ENCODE data around the gene E2F2.

Gene E2F2

DNA sequence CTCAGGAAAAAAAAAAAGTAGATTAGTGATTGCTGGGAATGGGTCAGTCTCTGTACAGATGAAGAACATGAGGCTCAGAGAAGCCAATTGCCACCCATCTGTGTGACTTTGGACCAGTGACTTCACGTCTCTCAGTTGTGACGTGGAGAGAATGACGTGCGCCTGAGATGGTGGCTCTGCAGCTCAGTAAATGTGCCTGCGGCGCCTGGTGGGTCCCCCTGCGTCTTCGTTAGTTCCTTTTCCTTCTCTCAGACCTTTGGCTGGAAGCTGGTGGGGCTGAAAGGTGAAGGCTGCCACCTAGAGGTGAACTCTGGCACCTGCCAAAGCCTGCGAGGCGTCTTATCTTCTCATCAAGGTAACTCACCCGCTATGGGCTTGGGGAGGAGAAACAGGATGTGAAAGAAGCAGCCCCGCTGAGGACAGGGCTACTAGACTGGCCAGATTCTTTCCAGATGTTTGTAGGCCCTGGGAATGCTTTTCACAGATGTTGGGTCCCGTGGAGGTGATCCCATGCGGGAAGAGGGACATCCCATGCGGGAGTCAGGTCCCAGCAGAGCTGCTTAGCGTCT, 8.7 kb upstream of the E2F2 start:
- FAIRE-seq, result peak; percentile 91
- DNase-seq (ENCODE audit: insufficient read length), result peak; percentile 93
- TF ChIP-seq TAF1 (IDR thresholded peaks at IDR 0.05; ENCODE audit: borderline replicate concordance, low read depth, low read length) (no peak), POLR2AphosphoS5 (IDR thresholded peaks at IDR 0.05; ENCODE audit: low read depth, low read length) (no peak), POLR2A (IDR thresholded peaks at IDR 0.05; ENCODE audit: low read depth, low read length) (no peak)

DNA sequence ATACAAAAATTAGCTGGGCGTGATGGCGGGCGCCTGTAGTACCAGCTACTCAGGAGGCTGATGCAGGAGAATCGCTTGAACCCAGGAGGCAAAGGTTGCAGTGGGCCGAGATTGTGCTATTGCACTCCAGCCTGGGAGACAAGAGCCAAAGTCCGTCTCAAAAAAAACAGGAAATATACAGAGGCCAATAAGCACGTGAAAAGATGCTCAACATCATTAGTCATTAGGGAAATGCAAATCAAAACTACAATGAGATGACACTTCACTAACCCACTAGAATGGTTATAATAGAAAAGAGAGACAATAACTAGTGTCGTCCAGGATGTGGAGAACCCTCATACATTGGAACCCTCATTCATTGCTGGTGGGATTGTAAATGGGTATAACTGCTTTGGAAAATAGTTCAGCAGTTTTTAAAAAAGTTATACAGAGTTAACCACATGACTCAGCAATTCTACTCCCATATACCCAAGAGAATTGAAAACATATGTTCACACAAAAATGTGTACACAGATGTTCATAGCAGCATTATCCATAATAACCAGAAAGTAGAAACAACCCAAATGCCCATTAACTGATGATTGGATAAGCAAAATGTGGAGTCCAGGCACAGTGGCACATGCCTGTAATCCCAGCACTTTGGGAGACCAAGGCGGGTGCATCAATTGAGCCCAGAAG, 6.4 kb upstream of the E2F2 start:
- no peak for DNase-seq (ENCODE audit: insufficient read length)
- TF ChIP-seq POLR2AphosphoS5 (IDR thresholded peaks at IDR 0.05; ENCODE audit: low read depth, low read length) (no peak), POLR2A (IDR thresholded peaks at IDR 0.05; ENCODE audit: low read depth, low read length) (no peak), TAF1 (IDR thresholded peaks at IDR 0.05; ENCODE audit: borderline replicate concordance, low read depth, low read length) (no peak)
- no peak for FAIRE-seq

DNA sequence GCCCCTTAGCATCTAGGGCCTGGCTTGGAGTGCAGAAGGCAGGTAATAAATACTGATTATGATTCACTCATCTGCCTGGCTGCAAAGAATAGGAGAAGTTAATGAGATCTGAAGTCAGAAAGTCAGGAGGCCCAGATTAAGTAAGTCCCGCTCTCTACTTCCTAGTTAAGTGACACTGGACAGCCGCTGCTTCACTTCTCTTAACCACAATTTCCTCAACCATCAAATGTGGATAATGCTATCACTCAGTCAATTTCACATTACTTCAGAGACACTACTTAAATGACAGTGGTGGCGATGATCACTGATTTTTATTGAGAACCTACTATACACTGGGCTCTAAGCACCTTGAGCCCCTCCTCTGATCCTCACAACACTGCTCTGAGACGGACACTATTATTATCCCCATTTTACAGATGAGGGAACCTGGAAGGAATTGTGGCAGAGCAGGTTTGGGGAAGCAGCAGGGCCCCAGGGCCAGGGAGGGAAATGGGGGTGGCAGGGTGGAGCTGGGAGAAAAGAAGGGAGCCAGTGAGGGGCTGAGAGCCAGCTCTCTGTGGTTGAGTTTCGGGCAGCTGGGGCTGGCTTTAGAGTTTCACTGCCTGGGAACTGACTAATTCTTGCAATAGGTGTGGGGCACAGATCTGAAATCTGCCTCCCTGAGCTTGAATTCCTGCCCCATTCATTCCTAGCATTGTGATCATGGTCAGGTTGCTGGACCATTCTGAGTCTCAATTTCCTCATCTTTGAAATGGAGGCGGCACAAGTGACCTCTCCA, 2.4 kb upstream of the E2F2 start:
- FAIRE-seq, result no peak
- TF ChIP-seq TAF1 (IDR thresholded peaks at IDR 0.05; ENCODE audit: borderline replicate concordance, low read depth, low read length) (no peak), POLR2A (IDR thresholded peaks at IDR 0.05; ENCODE audit: low read depth, low read length) (no peak), POLR2AphosphoS5 (IDR thresholded peaks at IDR 0.05; ENCODE audit: low read depth, low read length) (no peak)
- DNase-seq (ENCODE audit: insufficient read length), result no peak

DNA sequence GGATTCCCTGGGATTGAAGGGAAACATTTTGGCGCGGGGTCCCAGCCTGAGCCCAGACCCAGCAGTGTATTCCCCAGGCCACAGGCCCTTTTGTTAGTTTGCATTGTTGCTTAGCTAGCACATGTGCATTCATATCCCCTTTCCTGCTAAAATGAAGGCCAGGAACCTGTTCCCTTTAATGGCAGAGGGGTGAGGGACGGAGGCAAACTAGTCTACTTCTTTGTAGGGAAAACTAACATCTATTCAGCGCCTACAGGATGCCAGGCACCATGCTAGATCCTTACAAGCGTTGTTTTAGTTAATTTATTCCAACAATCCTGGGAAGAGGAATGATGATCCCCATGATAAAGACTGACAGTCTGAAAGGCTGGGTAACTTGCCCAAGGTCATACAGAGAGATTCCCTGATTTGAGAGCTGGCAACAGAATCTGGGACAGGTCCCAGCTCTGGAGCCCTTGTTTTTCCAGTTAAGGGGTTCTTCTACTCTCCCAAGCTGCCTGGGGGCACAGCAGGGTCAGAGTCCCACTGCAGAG, 595 bp upstream of the E2F2 start:
- DNase-seq (ENCODE audit: insufficient read length) (no peak), FAIRE-seq (no peak)
- TF ChIP-seq TAF1 (IDR thresholded peaks at IDR 0.05; ENCODE audit: borderline replicate concordance, low read depth, low read length), result no peak
- TF ChIP-seq POLR2A (IDR thresholded peaks at IDR 0.05; ENCODE audit: low read depth, low read length), result no peak
- TF ChIP-seq POLR2AphosphoS5 (IDR thresholded peaks at IDR 0.05; ENCODE audit: low read depth, low read length), result no peak

DNA sequence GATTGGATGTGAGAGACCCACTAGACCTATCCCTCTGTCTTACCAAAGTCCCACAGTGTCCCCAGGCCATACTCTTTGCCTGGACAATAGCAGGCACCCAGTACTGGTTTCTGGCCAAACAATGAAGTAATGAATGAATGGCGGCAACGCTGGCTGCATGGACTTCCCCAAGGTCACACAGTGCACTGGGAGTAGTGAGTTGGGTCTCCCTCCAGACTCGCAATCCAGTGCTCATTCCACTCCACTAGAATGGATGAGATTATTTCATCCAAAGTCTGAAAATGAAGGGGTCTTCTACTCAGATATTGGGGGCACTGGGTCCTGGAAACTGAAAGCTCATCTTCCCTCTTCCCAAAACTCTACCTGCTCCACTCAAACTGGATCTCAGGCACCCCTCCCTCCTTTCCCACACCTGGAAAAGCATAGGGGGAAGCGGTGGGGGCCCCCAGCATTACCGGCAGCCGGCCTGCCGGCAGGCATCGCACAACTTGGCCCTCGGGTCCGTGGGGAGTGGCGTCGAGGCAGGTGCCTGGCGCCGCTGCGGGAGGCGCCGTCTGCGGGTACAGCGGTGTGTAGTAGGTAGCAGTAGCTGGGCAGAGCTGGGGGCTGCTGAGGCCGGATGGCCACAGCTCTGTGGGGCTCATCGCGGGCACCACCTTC, 816 bp downstream of the E2F2 start:
- DNase-seq (ENCODE audit: insufficient read length) (no peak), FAIRE-seq (peak; percentile 30)
- no peak; the same call in 1 of the 2 replicates for TF ChIP-seq POLR2A (IDR thresholded peaks at IDR 0.05; ENCODE audit: low read depth, low read length)

DNA sequence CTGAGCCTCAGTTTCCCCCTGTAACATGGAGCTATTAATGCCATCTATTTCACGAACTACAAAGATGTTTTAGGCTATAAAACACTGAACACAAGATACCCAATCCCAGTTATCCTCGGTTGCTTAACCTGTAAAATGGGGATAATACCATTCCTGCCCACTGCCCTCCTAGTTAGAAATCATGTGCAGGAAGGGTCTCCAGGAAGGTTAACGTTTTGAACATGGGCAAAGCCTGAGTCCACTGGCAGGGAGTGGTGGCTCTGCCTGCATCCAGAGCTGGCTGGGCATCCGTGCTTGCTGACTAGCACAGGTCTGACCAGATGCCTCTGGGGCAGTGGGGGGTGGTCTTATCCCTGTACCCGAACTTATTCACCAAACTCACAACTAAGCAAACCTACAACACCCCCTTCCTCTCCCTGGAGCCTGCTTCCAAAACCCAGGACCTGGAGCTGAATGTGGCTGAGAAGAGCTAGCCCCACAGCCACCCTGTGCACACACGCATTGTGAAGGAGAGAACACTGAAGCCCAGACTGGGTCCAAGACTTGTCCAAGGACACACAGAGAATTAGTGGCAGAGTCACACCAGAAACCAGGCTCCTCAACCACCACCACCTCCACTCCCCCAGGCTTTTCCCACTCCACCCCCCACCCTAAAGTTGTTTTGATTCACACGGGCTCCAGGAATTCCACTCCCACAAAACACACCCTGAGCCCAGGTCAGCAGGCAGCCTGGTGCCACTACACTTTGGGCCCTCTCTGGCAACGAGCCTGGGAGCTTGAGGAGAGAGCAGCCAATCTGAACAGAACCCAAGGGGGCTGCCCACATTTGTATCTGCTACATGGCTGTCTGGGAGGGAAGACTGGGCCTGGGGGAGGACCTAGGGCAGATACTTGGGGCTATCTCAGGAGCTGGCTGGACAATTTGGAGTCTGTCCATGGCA, 1.6 kb downstream of the E2F2 start:
- no peak for DNase-seq (ENCODE audit: insufficient read length)
- TF ChIP-seq POLR2AphosphoS5 (IDR thresholded peaks at IDR 0.05; ENCODE audit: low read depth, low read length) (no peak), TAF1 (IDR thresholded peaks at IDR 0.05; ENCODE audit: borderline replicate concordance, low read depth, low read length) (no peak), POLR2A (IDR thresholded peaks at IDR 0.05; ENCODE audit: low read depth, low read length) (no peak)
- no peak for FAIRE-seq

DNA sequence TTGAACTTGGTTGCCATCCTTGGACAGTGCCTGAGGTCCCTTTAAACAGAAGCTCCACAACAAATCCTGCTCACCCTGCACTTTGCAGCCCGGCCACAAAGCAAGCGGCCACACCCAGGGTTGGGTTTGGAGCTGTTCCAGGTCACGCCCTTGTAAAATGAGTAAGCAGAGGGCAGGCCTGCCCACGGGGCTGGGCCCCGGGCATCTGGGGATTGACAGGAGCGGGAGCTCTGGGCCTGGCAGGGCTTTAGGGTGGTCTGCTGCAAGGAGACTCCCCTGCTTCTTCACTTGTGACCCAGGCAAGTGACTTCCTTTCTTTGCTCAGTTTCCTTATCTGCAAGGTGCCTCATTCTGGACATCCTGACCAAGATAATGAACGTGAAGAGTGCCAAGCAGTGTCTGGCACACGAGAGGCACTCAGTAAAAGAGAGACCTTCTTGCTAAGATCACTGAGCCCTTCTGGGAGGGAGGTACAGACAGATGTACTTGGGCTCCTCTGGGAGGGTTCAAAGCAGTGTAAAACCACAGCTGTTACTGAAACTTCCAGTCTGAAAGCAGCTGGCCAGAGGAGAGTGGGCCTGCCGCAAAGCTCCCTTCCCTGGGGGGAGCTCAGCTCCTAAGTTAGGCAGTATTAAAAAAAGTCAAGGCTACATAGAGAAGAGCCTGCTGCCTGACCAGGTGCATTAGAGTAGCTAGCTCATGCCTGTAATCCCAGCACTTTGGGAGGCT, 2.6 kb downstream of the E2F2 start:
- FAIRE-seq (peak; percentile 78), DNase-seq (ENCODE audit: insufficient read length) (peak; percentile 63)
- TF ChIP-seq POLR2A (IDR thresholded peaks at IDR 0.05; ENCODE audit: low read depth, low read length), result no peak
- TF ChIP-seq TAF1 (IDR thresholded peaks at IDR 0.05; ENCODE audit: borderline replicate concordance, low read depth, low read length), result no peak
- TF ChIP-seq POLR2AphosphoS5 (IDR thresholded peaks at IDR 0.05; ENCODE audit: low read depth, low read length), result no peak

DNA sequence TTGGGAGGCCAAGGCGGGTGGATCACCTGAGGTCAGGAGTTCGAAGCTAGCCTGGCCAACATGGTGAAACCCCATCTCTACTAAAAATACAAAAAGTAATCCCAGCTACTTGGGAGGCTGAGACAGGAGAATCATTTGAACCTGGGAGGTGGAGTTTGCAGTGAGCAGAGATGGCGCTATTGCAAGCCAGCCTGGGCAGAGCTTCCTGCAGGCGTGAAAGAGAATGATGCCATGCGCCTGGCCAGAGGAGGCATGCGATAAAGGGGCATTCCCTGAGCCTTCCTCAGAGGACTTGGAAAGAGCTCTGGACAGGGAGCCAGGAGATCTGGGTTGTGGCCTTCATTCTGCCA, 3.2 kb downstream of the E2F2 start:
- FAIRE-seq, result no peak
- no peak for DNase-seq (ENCODE audit: insufficient read length)
- no peak for TF ChIP-seq POLR2AphosphoS5 (IDR thresholded peaks at IDR 0.05; ENCODE audit: low read depth, low read length)
- no peak for TF ChIP-seq POLR2A (IDR thresholded peaks at IDR 0.05; ENCODE audit: low read depth, low read length)
- no peak for TF ChIP-seq TAF1 (IDR thresholded peaks at IDR 0.05; ENCODE audit: borderline replicate concordance, low read depth, low read length)

DNA sequence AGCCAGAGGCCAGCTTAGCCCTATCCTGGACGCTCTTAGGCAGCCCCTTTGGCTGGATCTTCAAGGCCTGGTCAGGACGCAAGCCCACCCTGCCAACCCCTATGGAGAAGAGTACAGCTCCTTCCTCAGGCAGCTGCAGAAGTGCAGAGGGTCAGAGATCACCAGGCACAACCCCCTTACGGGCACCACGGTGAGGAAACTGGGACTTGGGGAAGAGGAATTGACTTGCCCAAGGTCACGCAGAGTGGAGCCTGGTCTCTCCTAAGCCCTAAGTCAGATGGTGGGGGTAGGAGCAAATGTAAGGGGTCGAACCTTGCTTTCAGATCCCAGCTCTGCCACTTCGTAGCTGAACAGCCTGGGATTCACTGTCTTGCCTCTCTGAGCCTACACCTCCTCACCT, 3.7 kb downstream of the E2F2 start:
- TF ChIP-seq POLR2AphosphoS5 (IDR thresholded peaks at IDR 0.05; ENCODE audit: low read depth, low read length), result no peak
- TF ChIP-seq TAF1 (IDR thresholded peaks at IDR 0.05; ENCODE audit: borderline replicate concordance, low read depth, low read length), result no peak
- no peak for TF ChIP-seq POLR2A (IDR thresholded peaks at IDR 0.05; ENCODE audit: low read depth, low read length)
- DNase-seq (ENCODE audit: insufficient read length) (no peak), FAIRE-seq (no peak)
